Measurements from ENCODE around the gene MLN. TPM values are rescaled to one million over a fixed set of nuclear protein-coding genes. Genes with fewer than 3 reads are reported as not detected.

The MLN gene
- total and polyA plus RNA-seq, 2 donors (not counting 3 experiments of a cell fraction or from before 2014, with no cell fraction given): not detected

- Histone ChIP-seq H4K20me1 (replicated peaks; ENCODE audit: control insufficient read depth, extremely low read depth, insufficient read depth, low read length) (no peaks in the 10 kb centered on the region), H3K9ac (replicated peaks; ENCODE audit: extremely low read depth, insufficient read depth, low read length) (no peak overlapping the region), H3K79me2 (ENCODE audit: control insufficient read depth, insufficient read depth, low read length) (peaks cover 8% of the 10 kb centered on the region), H3K9me3 (replicated peaks; ENCODE audit: control insufficient read depth, insufficient read depth, low read length) (no peaks in the 10 kb centered on the region), H3K36me3 (ENCODE audit: control insufficient read depth in 2 of 2, extremely low read depth in 1 of 2, insufficient read depth in 2 of 2, low read length in 2 of 2) (no peaks in the 10 kb centered on the region), H3K27ac (ENCODE audit: insufficient read depth, low read depth, low read length) (no peak overlapping the region), H2AFZ (ENCODE audit: low read depth, low read length) (no peak overlapping the region), H3K27me3 (ENCODE audit: control insufficient read depth in 2 of 2, insufficient read depth in 2 of 2, low read length in 2 of 2) (peaks cover 0 to 6% of the 10 kb centered on the region in 2 experiments), H3K4me3 (replicated peaks in 1 of 3; ENCODE audit: insufficient read depth in 1 of 3, low read depth in 1 of 3, low read length in 3 of 3) (no peak overlapping the region), H3K9me1 (replicated peaks; ENCODE audit: control insufficient read depth, extremely low read depth, insufficient read depth, low read length) (no peaks in the 10 kb centered on the region), H3K4me1 (ENCODE audit: control insufficient read depth, extremely low read depth, insufficient read depth, low read length) (peaks cover 19% of the 10 kb centered on the region), H3K4me2 (ENCODE audit: insufficient read depth, low read length) (no peak overlapping the region)
- no peak for FAIRE-seq
- ChIA-PET CTCF (interaction anchor here (2.9 kb wide), 1 partner anchor 20 kb away, joined by 14 read pairs; no protein-coding TSS in a partner anchor), POLR2A (interaction anchor here (0.7 to 0.9 kb wide), 2 partner anchors 12 to 303 kb away, joined by 3 to 5 read pairs; no protein-coding TSS in a partner anchor)
- intact Hi-C loops (cut with micrococcal nuclease): no loop called here
- TF ChIP-seq CTCF (IDR thresholded peaks at IDR 0.05; ENCODE audit: extremely low read depth in 1 of 2, insufficient read depth in 1 of 2, low read depth in 1 of 2, low read length in 2 of 2) (no peak), MAX (IDR thresholded peaks at IDR 0.05; ENCODE audit: insufficient read depth, insufficient read length) (no peak), GATA2 (IDR thresholded peaks at IDR 0.05; ENCODE audit: insufficient read depth, insufficient read length, low read depth, low read length) (no peak), MYC (IDR thresholded peaks at IDR 0.05; ENCODE audit: low read depth, low read length) (no peak), FOS (IDR thresholded peaks at IDR 0.05; ENCODE audit: borderline replicate concordance, insufficient read depth, low read length) (no peak), JUN (IDR thresholded peaks at IDR 0.05; ENCODE audit: borderline replicate concordance, insufficient read depth, insufficient read length, low read depth) (no peak), POLR2A (IDR thresholded peaks at IDR 0.05; ENCODE audit: low read depth, low read length) (no peak), POLR2AphosphoS5 (IDR thresholded peaks at IDR 0.05; ENCODE audit: insufficient read depth, low read depth, low read length) (no peak), EZH2 (IDR thresholded peaks at IDR 0.05; ENCODE audit: borderline replicate concordance, low read depth, low read length, severe bottlenecking) (no peak)
- DNase-seq (ENCODE audit: low read depth, low spot score): no peak
- no TSS peak for BruUV-seq (replicated peaks)
- dilution Hi-C loops (cut with MboI; ENCODE audit: extremely low pct_ligation_motif_present, low sequenced_read_pairs): no loop called here
These were observed 12.2 kb downstream of the MLN start for GRCh38 chr6:33791620-33792019.
